Measurements from ENCODE around the gene ZNF710. TPM values are rescaled to one million over a fixed set of nuclear protein-coding genes. Genes with fewer than 3 reads are reported as not detected.

ZNF710 gene
- total RNA-seq, 3 donors from 2014 or later (not counting 1 experiment from before 2014, with no cell fraction given) = 26.5 to 43.1 (median 26.6) TPM

GRCh38 chr15:90046911-90047392 is 45.8 kb downstream of the ZNF710 start:
- H3K4me3 Mint-ChIP-seq = no peak overlapping the region
- no peaks in the 10 kb centered on the region for H3K27me3 ChIP-seq (ENCODE audit: control insufficient read depth, insufficient read depth, low read length)
- H3K27ac Mint-ChIP-seq = peak overlapping the region in 1 of 2 donors; percentile 66
- H3K36me3 ChIP-seq (ENCODE audit: control insufficient read depth, insufficient read depth, low read length) = no peaks in the 10 kb centered on the region
- no peaks in the 10 kb centered on the region for H3K27me3 Mint-ChIP-seq (ENCODE audit: low read depth in 2 of 2)
- H3K4me1 Mint-ChIP-seq = peaks cover 42 to 44% of the 10 kb centered on the region in 2 donors
- H3K9me3 ChIP-seq (ENCODE audit: control insufficient read depth, insufficient read depth, low read length) = no peaks in the 10 kb centered on the region
- WGBS (ENCODE audit: insufficient coverage) = 45% methylated on average over 12 of the region's 12 CpGs
- no peak overlapping the region for H3K4me3 ChIP-seq (ENCODE audit: low read length)
- no peak for TF ChIP-seq CTCF (IDR thresholded peaks at IDR 0.05)
- ATAC-seq (no peak), DNase-seq (no peak)
- H3K9me3 Mint-ChIP-seq = no peaks in the 10 kb centered on the region
- intact Hi-C loops (cut with micrococcal nuclease) = no loop called here
- H3K27ac ChIP-seq (ENCODE audit: low read length) = peak overlapping the region; percentile 62
- H3K36me3 Mint-ChIP-seq = no peaks in the 10 kb centered on the region
- peaks cover 35% of the 10 kb centered on the region for H3K4me1 ChIP-seq (ENCODE audit: control insufficient read depth, insufficient read depth, low read length)

DNA sequence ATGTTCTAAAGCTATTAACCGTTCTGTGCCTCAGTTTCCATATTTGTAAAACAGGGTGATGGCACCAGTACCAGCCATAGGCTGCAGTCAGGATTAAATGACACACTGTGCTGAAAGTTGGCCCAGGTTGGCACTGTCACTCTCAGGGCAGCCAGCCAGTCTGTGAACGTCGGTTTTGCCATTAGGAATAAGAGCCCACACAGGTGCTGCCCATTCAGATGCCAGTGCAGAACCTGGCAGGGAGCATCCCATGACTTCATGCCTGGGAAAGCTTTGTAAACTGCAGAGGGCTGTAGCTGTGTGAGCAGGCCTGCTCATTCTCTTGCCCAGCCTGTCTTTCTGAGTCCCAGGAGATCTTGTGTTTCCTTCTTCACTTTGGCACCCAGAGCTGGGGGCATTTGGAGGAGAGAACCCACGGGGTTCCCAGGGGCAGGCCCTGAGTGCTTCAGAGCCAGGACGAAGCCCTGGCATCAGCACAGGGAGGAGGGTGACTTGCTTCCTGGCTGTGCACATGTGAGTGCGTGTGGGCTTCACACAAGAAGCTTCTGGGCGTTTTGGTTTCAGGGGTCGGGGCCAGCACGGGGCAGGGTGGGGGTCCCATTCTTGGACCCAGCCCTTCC is 46.9 kb downstream of the ZNF710 start:
- Histone ChIP-seq H3K27me3 (ENCODE audit: control insufficient read depth, insufficient read depth, low read length) (no peaks in the 10 kb centered on the region), H3K4me1 (ENCODE audit: control insufficient read depth, insufficient read depth, low read length) (peaks cover 35% of the 10 kb centered on the region), H3K4me3 (ENCODE audit: low read length) (no peak overlapping the region), H3K9me3 (ENCODE audit: control insufficient read depth, insufficient read depth, low read length) (no peaks in the 10 kb centered on the region), H3K36me3 (ENCODE audit: control insufficient read depth, insufficient read depth, low read length) (no peaks in the 10 kb centered on the region), H3K27ac (ENCODE audit: low read length) (no peak overlapping the region)
- peaks cover 42 to 48% of the 10 kb centered on the region in 2 donors for H3K4me1 Mint-ChIP-seq
- H3K4me3 Mint-ChIP-seq = no peak overlapping the region
- ATAC-seq (peak in 1 of 3 donors; percentile 30), DNase-seq (no peak)
- H3K27me3 Mint-ChIP-seq (ENCODE audit: low read depth in 2 of 2) = no peaks in the 10 kb centered on the region
- intact Hi-C loops (cut with micrococcal nuclease) = no loop called here
- no peaks in the 10 kb centered on the region for H3K36me3 Mint-ChIP-seq
- no peak for TF ChIP-seq CTCF (IDR thresholded peaks at IDR 0.05)
- WGBS (ENCODE audit: insufficient coverage) = 77% methylated on average over 9 of the region's 9 CpGs
- no peaks in the 10 kb centered on the region for H3K9me3 Mint-ChIP-seq
- peak overlapping the region in 1 of 2 donors; percentile 11 for H3K27ac Mint-ChIP-seq

GRCh38 chr15:90049030-90049429 is 47.9 kb downstream of the ZNF710 start:
- no peak for DNase-seq
- ATAC-seq = no peak
- H3K4me1 ChIP-seq (ENCODE audit: control insufficient read depth, insufficient read depth, low read length) = peaks cover 33% of the 10 kb centered on the region
- no peak overlapping the region for H3K4me3 ChIP-seq (ENCODE audit: low read length)
- no peaks in the 10 kb centered on the region for H3K36me3 ChIP-seq (ENCODE audit: control insufficient read depth, insufficient read depth, low read length)
- no peak overlapping the region for H3K4me3 Mint-ChIP-seq
- TF ChIP-seq CTCF (IDR thresholded peaks at IDR 0.05) = no peak
- intact Hi-C loops (cut with micrococcal nuclease) = no loop called here
- no peak overlapping the region for H3K27ac ChIP-seq (ENCODE audit: low read length)
- peak overlapping the region; percentile 11 to 65 for H3K27ac Mint-ChIP-seq
- no peaks in the 10 kb centered on the region for H3K36me3 Mint-ChIP-seq
- no peaks in the 10 kb centered on the region for H3K9me3 ChIP-seq (ENCODE audit: control insufficient read depth, insufficient read depth, low read length)
- peaks cover 39 to 52% of the 10 kb centered on the region in 2 donors for H3K4me1 Mint-ChIP-seq
- no peaks in the 10 kb centered on the region for H3K9me3 Mint-ChIP-seq
- no peaks in the 10 kb centered on the region for H3K27me3 ChIP-seq (ENCODE audit: control insufficient read depth, insufficient read depth, low read length)
- WGBS (ENCODE audit: insufficient coverage) = 97% methylated on average over 5 of the region's 5 CpGs
- H3K27me3 Mint-ChIP-seq (ENCODE audit: low read depth in 2 of 2) = no peaks in the 10 kb centered on the region
